ENCODE measurements around the gene GDA. TPM values are rescaled to one million over a fixed set of nuclear protein-coding genes. Genes with fewer than 3 reads are reported as not detected.

Gene GDA
- total and polyA plus RNA-seq, 5 donors from 2014 or later: not detected

DNA sequence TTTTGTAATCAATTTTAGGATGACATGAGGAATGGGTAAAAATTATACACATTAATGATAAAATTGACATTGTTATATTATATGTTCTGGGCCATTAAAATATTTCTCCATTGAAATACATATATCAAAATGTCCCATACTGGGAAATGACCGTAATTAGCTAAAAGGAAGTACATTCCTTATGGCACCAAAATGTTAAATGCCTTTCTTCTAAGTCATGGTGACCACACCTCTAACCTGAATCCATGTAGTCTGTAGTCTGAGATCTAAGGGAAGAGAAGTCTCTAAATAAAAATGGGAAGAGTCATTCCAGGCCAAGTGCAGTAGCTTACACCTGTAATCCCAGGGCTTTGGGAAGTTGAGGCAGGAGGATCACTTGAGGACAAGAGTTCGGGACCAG lies 10.0 kb upstream of the GDA start:
- Mint-ChIP-seq H3K4me3 (no peak overlapping the region), H3K27ac (no peak overlapping the region), H3K4me1 (no peaks in the 10 kb centered on the region), H3K36me3 (no peaks in the 10 kb centered on the region), H3K27me3 (peaks cover 7% of the 10 kb centered on the region), H3K9me3 (peaks cover 0 to 1% (median 0%) of the 10 kb centered on the region in 7 donors)
- H3K4me1 ChIP-seq (ENCODE audit: control insufficient read depth, insufficient read depth, low read length, poor library complexity, severe bottlenecking): no peaks in the 10 kb centered on the region
- H3K27me3 ChIP-seq (ENCODE audit: control insufficient read depth, insufficient read depth, low read length): no peaks in the 10 kb centered on the region
- no peak overlapping the region for H3K4me3 ChIP-seq (ENCODE audit: low read depth, low read length)
- no peaks in the 10 kb centered on the region for H3K36me3 ChIP-seq (ENCODE audit: control insufficient read depth, insufficient read depth, low read length)
- DNase-seq: no peak
- no peaks in the 10 kb centered on the region for H3K9me3 ChIP-seq (ENCODE audit: control insufficient read depth in 2 of 2, low read length in 2 of 2)
- no peak for ATAC-seq (ENCODE audit: low read depth in 2 of 2)
- no peak overlapping the region for H3K27ac ChIP-seq (ENCODE audit: insufficient read depth, low read length, poor library complexity, severe bottlenecking)

GRCh38 chr9:72140586-72140985 lies 8.7 kb upstream of the GDA start:
- Mint-ChIP-seq H3K27ac (no peak overlapping the region), H3K36me3 (no peaks in the 10 kb centered on the region), H3K4me1 (no peaks in the 10 kb centered on the region)

GRCh38 chr9:72141484-72141883 lies 7.8 kb upstream of the GDA start:
- H3K4me3 Mint-ChIP-seq: no peak overlapping the region
- ATAC-seq (ENCODE audit: low read depth in 2 of 2) (no peak), DNase-seq (no peak)
- peaks cover 0 to 4% (median 0%) of the 10 kb centered on the region in 7 donors for H3K9me3 Mint-ChIP-seq
- Histone ChIP-seq H3K27ac (ENCODE audit: insufficient read depth, low read length, poor library complexity, severe bottlenecking) (no peak overlapping the region), H3K27me3 (ENCODE audit: control insufficient read depth, insufficient read depth, low read length) (no peaks in the 10 kb centered on the region), H3K9me3 (ENCODE audit: control insufficient read depth in 2 of 2, low read length in 2 of 2) (no peaks in the 10 kb centered on the region), H3K4me1 (ENCODE audit: control insufficient read depth, insufficient read depth, low read length, poor library complexity, severe bottlenecking) (no peaks in the 10 kb centered on the region), H3K4me3 (ENCODE audit: low read depth, low read length) (no peak overlapping the region), H3K36me3 (ENCODE audit: control insufficient read depth, insufficient read depth, low read length) (no peaks in the 10 kb centered on the region)
- no peak overlapping the region for H3K27ac Mint-ChIP-seq
- H3K36me3 Mint-ChIP-seq: no peaks in the 10 kb centered on the region
- no peaks in the 10 kb centered on the region for H3K4me1 Mint-ChIP-seq
- no peaks in the 10 kb centered on the region for H3K27me3 Mint-ChIP-seq

More at GRCh38 chr9:72140586-72140985, 8.7 kb upstream of the GDA start:
- DNase-seq (no peak), ATAC-seq (ENCODE audit: low read depth in 2 of 2) (no peak)
- Mint-ChIP-seq H3K9me3 (peaks cover 0 to 4% (median 0%) of the 10 kb centered on the region in 7 donors), H3K27me3 (no peaks in the 10 kb centered on the region), H3K4me3 (no peak overlapping the region)
- H3K27ac ChIP-seq (ENCODE audit: insufficient read depth, low read length, poor library complexity, severe bottlenecking): no peak overlapping the region
- H3K4me3 ChIP-seq (ENCODE audit: low read depth, low read length): no peak overlapping the region
- H3K27me3 ChIP-seq (ENCODE audit: control insufficient read depth, insufficient read depth, low read length): no peaks in the 10 kb centered on the region
- no peaks in the 10 kb centered on the region for H3K36me3 ChIP-seq (ENCODE audit: control insufficient read depth, insufficient read depth, low read length)
- no peaks in the 10 kb centered on the region for H3K4me1 ChIP-seq (ENCODE audit: control insufficient read depth, insufficient read depth, low read length, poor library complexity, severe bottlenecking)
- H3K9me3 ChIP-seq (ENCODE audit: control insufficient read depth in 2 of 2, low read length in 2 of 2): no peaks in the 10 kb centered on the region

DNA sequence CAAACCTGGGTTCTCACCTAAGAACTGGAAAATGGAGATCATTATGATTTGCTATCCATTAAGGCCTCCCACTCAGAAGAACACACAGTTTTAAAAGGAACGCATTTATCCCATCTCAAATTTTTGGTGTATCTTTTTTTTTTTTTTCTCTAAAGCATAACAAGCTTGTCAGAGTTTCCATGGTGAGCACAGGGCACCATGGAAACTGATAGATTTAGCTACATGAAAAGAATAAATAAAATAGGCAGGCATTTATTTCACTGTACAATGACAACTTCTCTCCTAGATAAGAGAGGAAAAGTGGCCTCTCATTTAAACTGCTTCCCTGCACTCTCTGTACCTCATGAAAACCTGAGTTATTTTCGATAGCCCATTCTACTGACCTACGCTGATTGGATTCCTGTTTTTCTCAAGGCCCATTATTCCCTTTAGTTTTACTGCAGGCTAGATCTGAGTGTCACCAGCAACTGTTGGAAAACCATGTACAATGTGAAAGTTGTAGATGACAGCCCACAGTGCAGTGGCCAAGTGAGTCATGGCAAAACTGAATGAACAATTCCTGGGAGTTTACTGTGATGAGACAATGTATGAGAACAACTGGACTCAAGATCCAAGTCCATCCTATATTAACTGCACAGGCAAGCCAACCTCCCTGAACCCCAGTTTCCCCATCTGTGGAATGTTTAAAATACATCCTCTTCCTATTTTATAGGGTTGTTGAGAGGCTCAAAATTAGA lies 4.3 kb upstream of the GDA start:
- Mint-ChIP-seq H3K36me3 (no peaks in the 10 kb centered on the region), H3K4me3 (no peak overlapping the region), H3K27me3 (peaks cover 19% of the 10 kb centered on the region), H3K4me1 (peaks cover 0 to 6% (median 0%) of the 10 kb centered on the region in 4 donors), H3K27ac (no peak overlapping the region), H3K9me3 (peaks cover 0 to 4% (median 0%) of the 10 kb centered on the region in 7 donors)
- no peaks in the 10 kb centered on the region for H3K36me3 ChIP-seq (ENCODE audit: control insufficient read depth, insufficient read depth, low read length)
- no peaks in the 10 kb centered on the region for H3K4me1 ChIP-seq (ENCODE audit: control insufficient read depth, insufficient read depth, low read length, poor library complexity, severe bottlenecking)
- no peak for ATAC-seq (ENCODE audit: low read depth in 2 of 2)
- H3K27ac ChIP-seq (ENCODE audit: insufficient read depth, low read length, poor library complexity, severe bottlenecking): no peak overlapping the region
- H3K9me3 ChIP-seq (ENCODE audit: control insufficient read depth in 2 of 2, low read length in 2 of 2): no peaks in the 10 kb centered on the region
- no peak overlapping the region for H3K4me3 ChIP-seq (ENCODE audit: low read depth, low read length)
- peaks cover 5% of the 10 kb centered on the region for H3K27me3 ChIP-seq (ENCODE audit: control insufficient read depth, insufficient read depth, low read length)
- DNase-seq: no peak

DNA sequence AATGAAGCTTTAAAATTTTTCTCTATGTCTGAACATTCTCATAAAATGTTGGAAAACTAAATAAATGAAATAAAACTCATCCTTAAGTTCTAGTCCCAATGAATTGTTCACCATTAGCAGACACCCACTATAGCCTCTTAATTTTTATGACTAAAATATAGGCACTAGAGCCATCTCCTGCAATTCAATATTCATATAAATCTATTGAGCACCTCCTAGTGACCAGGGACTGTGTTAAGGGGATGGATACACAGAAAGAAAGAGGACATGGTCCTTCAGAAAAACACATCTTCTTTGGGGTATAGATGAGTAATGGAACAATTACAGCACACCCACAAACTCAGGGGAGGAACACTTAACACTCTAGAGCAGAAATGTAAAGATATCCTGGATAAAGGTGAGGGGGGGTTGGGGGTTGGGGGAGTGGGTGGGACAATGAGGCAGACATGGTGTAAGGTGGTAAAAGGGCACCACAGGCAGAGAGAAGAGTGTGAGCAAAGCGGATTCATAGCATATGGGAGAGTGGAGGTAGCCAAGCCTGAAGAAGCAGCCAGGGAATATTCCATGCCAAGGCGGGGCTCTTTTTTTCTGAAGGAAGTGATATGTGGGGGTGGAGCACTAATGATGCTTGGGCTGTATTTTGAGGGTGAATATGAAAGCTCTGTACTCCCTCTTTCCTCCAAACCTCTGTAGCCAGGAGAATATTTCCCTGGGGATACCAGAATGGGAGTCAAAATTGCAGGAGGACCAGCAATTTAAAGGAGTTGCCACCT lies 3.3 kb upstream of the GDA start:
- no peak for ATAC-seq (ENCODE audit: low read depth in 2 of 2)
- DNase-seq: no peak
- Histone ChIP-seq H3K4me3 (ENCODE audit: low read depth, low read length) (no peak overlapping the region), H3K4me1 (ENCODE audit: control insufficient read depth, insufficient read depth, low read length, poor library complexity, severe bottlenecking) (no peaks in the 10 kb centered on the region), H3K27me3 (ENCODE audit: control insufficient read depth, insufficient read depth, low read length) (peaks cover 5% of the 10 kb centered on the region), H3K27ac (ENCODE audit: insufficient read depth, low read length, poor library complexity, severe bottlenecking) (no peak overlapping the region), H3K36me3 (ENCODE audit: control insufficient read depth, insufficient read depth, low read length) (no peaks in the 10 kb centered on the region), H3K9me3 (ENCODE audit: control insufficient read depth in 2 of 2, low read length in 2 of 2) (no peaks in the 10 kb centered on the region)
- Mint-ChIP-seq H3K27ac (no peak overlapping the region), H3K36me3 (no peaks in the 10 kb centered on the region), H3K27me3 (peaks cover 19% of the 10 kb centered on the region), H3K4me1 (peaks cover 0 to 6% (median 0%) of the 10 kb centered on the region in 4 donors), H3K9me3 (peaks cover 0 to 2% (median 0%) of the 10 kb centered on the region in 7 donors), H3K4me3 (no peak overlapping the region)

DNA sequence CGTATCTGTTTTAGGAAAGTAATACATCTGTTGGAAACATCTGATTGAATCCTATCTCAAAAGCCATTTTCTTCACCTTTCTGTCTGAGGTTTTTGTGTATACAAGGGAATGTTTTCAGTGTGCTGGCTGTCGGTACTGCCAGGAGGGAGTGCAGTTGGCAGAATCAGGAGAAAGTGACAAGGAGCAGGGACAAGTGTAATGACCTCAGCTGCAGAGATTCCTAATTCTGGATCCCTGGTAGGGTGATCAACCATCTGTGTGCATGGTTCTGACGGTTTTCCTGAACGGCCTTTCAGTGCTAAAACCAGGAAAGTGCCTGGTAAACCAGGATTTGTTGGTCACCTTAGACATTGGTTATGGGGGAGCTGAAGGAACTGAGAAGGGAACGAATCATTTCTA lies 1.6 kb upstream of the GDA start:
- no peak overlapping the region for H3K4me3 ChIP-seq (ENCODE audit: low read depth, low read length)
- H3K27me3 ChIP-seq (ENCODE audit: control insufficient read depth, insufficient read depth, low read length): peaks cover 8% of the 10 kb centered on the region
- no peak for ATAC-seq (ENCODE audit: low read depth in 2 of 2)
- DNase-seq: no peak
- peaks cover 0 to 2% (median 0%) of the 10 kb centered on the region in 7 donors for H3K9me3 Mint-ChIP-seq
- peaks cover 0 to 6% (median 0%) of the 10 kb centered on the region in 4 donors for H3K4me1 Mint-ChIP-seq
- H3K27ac Mint-ChIP-seq: no peak overlapping the region
- H3K27me3 Mint-ChIP-seq: peaks cover 19% of the 10 kb centered on the region
- H3K4me1 ChIP-seq (ENCODE audit: control insufficient read depth, insufficient read depth, low read length, poor library complexity, severe bottlenecking): no peaks in the 10 kb centered on the region
- no peaks in the 10 kb centered on the region for H3K36me3 Mint-ChIP-seq
- H3K9me3 ChIP-seq (ENCODE audit: control insufficient read depth in 2 of 2, low read length in 2 of 2): no peaks in the 10 kb centered on the region
- H3K4me3 Mint-ChIP-seq: no peak overlapping the region
- H3K36me3 ChIP-seq (ENCODE audit: control insufficient read depth, insufficient read depth, low read length): no peaks in the 10 kb centered on the region
- H3K27ac ChIP-seq (ENCODE audit: insufficient read depth, low read length, poor library complexity, severe bottlenecking): no peak overlapping the region

DNA sequence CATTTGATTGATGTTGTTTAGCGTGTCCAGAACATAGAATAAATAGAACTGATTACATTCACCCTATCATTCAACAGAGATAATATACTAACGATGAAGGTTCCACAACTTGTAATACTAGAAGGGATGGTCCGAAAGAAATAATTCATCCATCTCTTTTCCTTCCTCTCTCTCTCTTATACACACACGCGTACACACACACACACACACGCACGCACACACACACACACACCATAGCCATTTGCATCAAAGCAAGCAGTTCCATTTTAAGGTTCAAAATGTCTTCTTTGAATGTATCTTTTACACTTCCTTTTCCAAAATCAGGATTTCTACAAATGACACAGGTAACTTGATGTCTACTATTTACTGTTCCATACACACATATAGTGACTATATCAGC lies 887 bp downstream of the GDA start:
- Mint-ChIP-seq H3K27ac (no peak overlapping the region), H3K4me3 (no peak overlapping the region), H3K27me3 (peaks cover 19% of the 10 kb centered on the region), H3K36me3 (no peaks in the 10 kb centered on the region), H3K4me1 (peaks cover 0 to 6% (median 0%) of the 10 kb centered on the region in 4 donors), H3K9me3 (peaks cover 0 to 5% (median 0%) of the 10 kb centered on the region in 7 donors)
- no peaks in the 10 kb centered on the region for H3K36me3 ChIP-seq (ENCODE audit: control insufficient read depth, insufficient read depth, low read length)
- H3K9me3 ChIP-seq (ENCODE audit: control insufficient read depth in 2 of 2, low read length in 2 of 2): no peaks in the 10 kb centered on the region
- peaks cover 8% of the 10 kb centered on the region for H3K27me3 ChIP-seq (ENCODE audit: control insufficient read depth, insufficient read depth, low read length)
- H3K4me3 ChIP-seq (ENCODE audit: low read depth, low read length): no peak overlapping the region
- DNase-seq: no peak
- no peak for ATAC-seq (ENCODE audit: low read depth in 2 of 2)
- no peak overlapping the region for H3K27ac ChIP-seq (ENCODE audit: insufficient read depth, low read length, poor library complexity, severe bottlenecking)
- no peaks in the 10 kb centered on the region for H3K4me1 ChIP-seq (ENCODE audit: control insufficient read depth, insufficient read depth, low read length, poor library complexity, severe bottlenecking)

Measured in CD4-positive, CD25-positive, alpha-beta regulatory T cell (primary cell).